OCI-LY1 (cell line): ENCODE results near the gene SH3BGRL2.

Experiments used
- H2AFZ ChIP-seq: fragments of 200-600 bp; sonication (generic), shearing (Covaris generic); 2 replicates; pipeline ENCODE4 v1.6.0; 2014; ENCODE audit warnings: antibody characterized with exemption, mild to moderate bottlenecking, low read length
- H3F3A ChIP-seq: fragments of 200-600 bp; sonication (generic), shearing (Covaris generic); 2 replicates; pipeline ENCODE4 v1.6.0; 2014; ENCODE audit warnings: mild to moderate bottlenecking, antibody characterized with exemption, low read length, moderate library complexity; ENCODE audit not compliant: insufficient read depth
- H3K27ac ChIP-seq: fragments of 200-600 bp; sonication (generic); 2 replicates; pipeline ENCODE4 v1.5.1; 2014; ENCODE audit warnings: low read length, mixed run types, mild to moderate bottlenecking, low read depth; ENCODE audit not compliant: poor library complexity, severe bottlenecking
- H3K27me3 ChIP-seq: fragments of 200-600 bp; sonication (generic); 2 replicates; pipeline ENCODE4 v1.6.0; 2014; ENCODE audit warnings: antibody characterized with exemption, mild to moderate bottlenecking, low read length, moderate library complexity; ENCODE audit not compliant: insufficient read depth
- H3K36me3 ChIP-seq: fragments of 200-600 bp; sonication (generic); 2 replicates; pipeline ENCODE4 v1.6.1; 2014; ENCODE audit warnings: mild to moderate bottlenecking, antibody characterized with exemption, low read length, moderate library complexity, mixed read lengths; ENCODE audit not compliant: insufficient read depth
- H3K4me1 ChIP-seq: fragments of 200-600 bp; sonication (generic); 2 replicates; pipeline ENCODE4 v1.5.1; 2014; ENCODE audit warnings: mild to moderate bottlenecking, low read length, moderate library complexity; ENCODE audit not compliant: insufficient read depth, severe bottlenecking
- H3K4me2 ChIP-seq: fragments of 200-600 bp; sonication (generic), shearing (Covaris generic); 2 replicates; pipeline ENCODE4 v1.6.1; 2014; ENCODE audit warnings: low read length
- H3K4me3 ChIP-seq: fragments of 200-600 bp; sonication (generic); 2 replicates; pipeline ENCODE4 v1.5.1; 2014; ENCODE audit warnings: low read length, low read depth, mild to moderate bottlenecking, mixed read lengths; ENCODE audit not compliant: poor library complexity, severe bottlenecking
- H3K79me2 ChIP-seq: fragments of 200-600 bp; shearing (Covaris generic); 2 replicates; pipeline ENCODE4 v1.6.1; 2016; ENCODE audit warnings: mixed run types, low read length, mixed read lengths; ENCODE audit not compliant: insufficient read depth
- H3K9ac ChIP-seq: fragments of 200-600 bp; sonication (generic), shearing (Covaris generic); 2 replicates; pipeline ENCODE4 v1.6.1; 2014; ENCODE audit warnings: mild to moderate bottlenecking, low read length, mixed read lengths
- H3K9me2 ChIP-seq: fragments of 200-600 bp; sonication (generic), shearing (Covaris generic); 2 replicates; pipeline ENCODE4 v1.6.1; 2014; ENCODE audit warnings: low read depth, mild to moderate bottlenecking, low read length, mixed read lengths
- H3K9me3 ChIP-seq: fragments of 200-600 bp; shearing (Covaris generic); 2 replicates; pipeline ENCODE4 v1.6.1; 2014; ENCODE audit warnings: low read length, mixed read lengths
- H4K20me1 ChIP-seq: fragments of 200-600 bp; sonication (generic), shearing (Covaris generic); 2 replicates; pipeline ENCODE4 v1.6.0; 2016; ENCODE audit warnings: mild to moderate bottlenecking, low read length; ENCODE audit not compliant: insufficient read depth
- EZH2 ChIP-seq: fragments of 200-600 bp; sonication (generic), shearing (Covaris generic); IDR thresholded peaks from 2 replicates; pipeline ENCODE4 v1.8.0; 2017; ENCODE audit warnings: borderline replicate concordance, mixed run types, mild to moderate bottlenecking, antibody characterized with exemption, low read length, moderate library complexity, mixed read lengths
- TF ChIP-seq, protein P1 (sequence below): fragments of 200-600 bp; sonication (generic), shearing (Covaris generic); IDR thresholded peaks from 2 replicates; pipeline ENCODE4 v1.5.1; 2017; ENCODE audit warnings: mild to moderate bottlenecking, antibody characterized with exemption, low read length, moderate library complexity, mixed read lengths

The SH3BGRL2 gene

DNA sequence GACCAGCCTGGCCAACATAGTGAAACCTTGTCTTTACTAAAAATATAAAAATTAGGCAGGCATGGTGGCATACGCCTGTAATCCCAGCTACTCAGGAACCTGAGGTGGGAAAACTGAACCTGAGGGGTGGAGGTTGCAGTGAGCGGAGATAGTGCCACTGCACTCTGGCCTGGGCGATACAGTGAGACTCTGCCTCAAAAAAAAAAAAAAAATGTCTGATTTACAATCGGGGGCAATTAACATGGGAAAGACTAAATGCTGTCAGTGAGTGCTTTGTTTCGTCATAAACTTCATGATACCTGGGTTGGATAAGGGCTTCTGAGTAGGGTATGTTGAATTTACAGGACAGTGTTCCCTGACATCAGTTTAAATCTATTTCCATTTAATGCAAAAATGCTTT, 8.0 kb upstream of the SH3BGRL2 start:
- no peaks in the 10 kb centered on the region for H3K36me3 ChIP-seq
- no peaks in the 10 kb centered on the region for H3K9me2 ChIP-seq
- no peaks in the 10 kb centered on the region for H3F3A ChIP-seq
- no peak overlapping the region for H3K4me3 ChIP-seq
- no peaks in the 10 kb centered on the region for H3K4me1 ChIP-seq
- H3K27me3 ChIP-seq, result no peaks in the 10 kb centered on the region; the same call in 1 of the 2 replicates
- TF ChIP-seq EZH2, result no peak
- TF ChIP-seq, protein P1, sequence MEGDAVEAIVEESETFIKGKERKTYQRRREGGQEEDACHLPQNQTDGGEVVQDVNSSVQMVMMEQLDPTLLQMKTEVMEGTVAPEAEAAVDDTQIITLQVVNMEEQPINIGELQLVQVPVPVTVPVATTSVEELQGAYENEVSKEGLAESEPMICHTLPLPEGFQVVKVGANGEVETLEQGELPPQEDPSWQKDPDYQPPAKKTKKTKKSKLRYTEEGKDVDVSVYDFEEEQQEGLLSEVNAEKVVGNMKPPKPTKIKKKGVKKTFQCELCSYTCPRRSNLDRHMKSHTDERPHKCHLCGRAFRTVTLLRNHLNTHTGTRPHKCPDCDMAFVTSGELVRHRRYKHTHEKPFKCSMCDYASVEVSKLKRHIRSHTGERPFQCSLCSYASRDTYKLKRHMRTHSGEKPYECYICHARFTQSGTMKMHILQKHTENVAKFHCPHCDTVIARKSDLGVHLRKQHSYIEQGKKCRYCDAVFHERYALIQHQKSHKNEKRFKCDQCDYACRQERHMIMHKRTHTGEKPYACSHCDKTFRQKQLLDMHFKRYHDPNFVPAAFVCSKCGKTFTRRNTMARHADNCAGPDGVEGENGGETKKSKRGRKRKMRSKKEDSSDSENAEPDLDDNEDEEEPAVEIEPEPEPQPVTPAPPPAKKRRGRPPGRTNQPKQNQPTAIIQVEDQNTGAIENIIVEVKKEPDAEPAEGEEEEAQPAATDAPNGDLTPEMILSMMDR, result no peak
- H3K79me2 ChIP-seq, result no peaks in the 10 kb centered on the region
- H3K27ac ChIP-seq, result no peak overlapping the region
- no peaks in the 10 kb centered on the region for H3K9me3 ChIP-seq
- H3K9ac ChIP-seq, result no peak overlapping the region
- no peak overlapping the region for H3K4me2 ChIP-seq
- H4K20me1 ChIP-seq, result no peaks in the 10 kb centered on the region
- H2AFZ ChIP-seq, result no peak overlapping the region

DNA sequence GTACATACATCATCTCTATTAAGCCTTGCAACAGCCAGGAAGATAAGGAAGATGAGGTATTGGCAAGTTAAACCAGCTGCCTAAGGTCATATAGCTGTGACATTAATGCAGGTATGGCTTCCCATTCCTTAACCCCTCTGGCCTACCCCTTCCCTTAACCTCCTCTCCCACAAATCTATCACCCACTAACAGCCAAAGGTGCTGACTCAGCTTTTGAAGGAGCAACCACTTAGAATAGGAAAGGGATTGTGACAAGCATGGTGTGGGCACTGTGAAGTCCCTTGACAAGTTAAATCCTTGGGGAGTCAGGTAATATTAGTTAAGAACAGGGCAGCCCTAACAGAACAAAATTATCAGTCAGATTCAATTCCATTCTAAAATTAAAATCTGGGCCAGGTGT, 5.4 kb upstream of the SH3BGRL2 start:
- no peaks in the 10 kb centered on the region for H3F3A ChIP-seq
- no peak overlapping the region for H3K27ac ChIP-seq
- no peaks in the 10 kb centered on the region for H3K36me3 ChIP-seq
- no peak overlapping the region for H3K9ac ChIP-seq
- TF ChIP-seq, protein P1, result no peak
- no peak for TF ChIP-seq EZH2
- H3K4me1 ChIP-seq, result no peaks in the 10 kb centered on the region
- H3K79me2 ChIP-seq, result no peaks in the 10 kb centered on the region
- no peaks in the 10 kb centered on the region for H3K27me3 ChIP-seq
- H3K9me2 ChIP-seq, result no peaks in the 10 kb centered on the region
- H3K9me3 ChIP-seq, result no peaks in the 10 kb centered on the region
- H2AFZ ChIP-seq, result no peak overlapping the region
- H4K20me1 ChIP-seq, result no peaks in the 10 kb centered on the region
- no peak overlapping the region for H3K4me3 ChIP-seq
- H3K4me2 ChIP-seq, result no peak overlapping the region

DNA sequence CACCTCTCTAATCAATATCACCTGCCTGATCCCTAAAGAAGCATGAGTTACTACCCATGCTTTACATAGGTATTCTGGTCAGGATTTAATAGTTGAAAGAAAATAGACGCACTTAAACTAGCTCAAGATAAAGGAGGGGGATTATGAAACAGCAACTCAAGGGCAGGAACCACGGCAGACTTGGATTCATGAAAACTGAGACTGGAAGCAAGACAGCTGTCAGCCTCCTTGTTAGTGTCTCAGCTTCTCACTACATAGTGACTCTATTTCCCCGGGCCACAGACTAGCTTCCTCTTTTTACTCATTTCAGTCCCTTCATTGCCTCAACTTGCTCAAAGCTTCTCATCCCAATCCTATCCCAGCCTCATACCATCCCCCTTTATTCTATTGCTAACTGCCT, 4.3 kb upstream of the SH3BGRL2 start:
- Histone ChIP-seq H3K4me2 (no peak overlapping the region), H3K4me1 (no peaks in the 10 kb centered on the region), H2AFZ (no peak overlapping the region), H3K4me3 (no peak overlapping the region), H4K20me1 (no peaks in the 10 kb centered on the region), H3K9ac (no peak overlapping the region), H3K9me2 (no peaks in the 10 kb centered on the region), H3F3A (no peaks in the 10 kb centered on the region), H3K79me2 (no peaks in the 10 kb centered on the region), H3K27me3 (no peaks in the 10 kb centered on the region), H3K36me3 (no peaks in the 10 kb centered on the region), H3K27ac (no peak overlapping the region), H3K9me3 (no peaks in the 10 kb centered on the region)
- TF ChIP-seq EZH2, result no peak
- TF ChIP-seq, protein P1, result no peak
